Inflammatory macrophage treated with lipopolysaccharide for 4 hours (primary cell): Measurements from ENCODE around the gene ASCC3.
"Not testable (repeated sequence)": the region's sequence is repeated elsewhere in the genome, so short reads cannot be mapped to it uniquely, and the experiment has no call there.

Source experiments
- DNase-seq: peaks from one replicate; pipeline ENCODE4 v3.0.0-alpha.2; 2020

Gene ASCC3

GRCh38 chr6:100880853-100881706, at the start of gene ASCC3:
Gene ASCC3 (minus strand): TSS chr6:100881329. CDS start chr6:100867997, 13,332 bp downstream.
- peak; percentile 94 for DNase-seq

GRCh38 chr6:100925749-100926148, 44.6 kb upstream of the ASCC3 start:
- no peak for DNase-seq

- no peak for DNase-seq
These were observed 43.6 kb upstream of the ASCC3 start for GRCh38 chr6:100924534-100925227.

- no peak for DNase-seq
These were observed 42.5 kb upstream of the ASCC3 start for GRCh38 chr6:100923481-100924165.

- no peak for DNase-seq
These were observed 39.0 kb upstream of the ASCC3 start for GRCh38 chr6:100920028-100920605.

GRCh38 chr6:100918152-100918551, 37.0 kb upstream of the ASCC3 start:
- DNase-seq, result no peak

GRCh38 chr6:100915876-100916275, 34.7 kb upstream of the ASCC3 start:
- no peak for DNase-seq

- no peak for DNase-seq
These were observed 32.5 kb upstream of the ASCC3 start for GRCh38 chr6:100913400-100914276.

GRCh38 chr6:100906325-100906724, 25.2 kb upstream of the ASCC3 start:
- no peak for DNase-seq

- no peak for DNase-seq
These were observed 23.9 kb upstream of the ASCC3 start for GRCh38 chr6:100905067-100905466.

- DNase-seq, result no peak
These were observed 23.2 kb upstream of the ASCC3 start for GRCh38 chr6:100904316-100904715.

- no peak for DNase-seq
These were observed 20.5 kb upstream of the ASCC3 start for GRCh38 chr6:100901582-100901981.

GRCh38 chr6:100899202-100899601, 18.1 kb upstream of the ASCC3 start:
- no peak for DNase-seq

GRCh38 chr6:100897671-100898070, 16.5 kb upstream of the ASCC3 start:
- no peak for DNase-seq

GRCh38 chr6:100893743-100894142, 12.6 kb upstream of the ASCC3 start:
- DNase-seq, result no peak

- DNase-seq, result no peak
These were observed 11.6 kb upstream of the ASCC3 start for GRCh38 chr6:100892693-100893092.

- DNase-seq, result no peak
These were observed 11.0 kb upstream of the ASCC3 start for GRCh38 chr6:100892116-100892515.

- DNase-seq, result no peak
These were observed 9.9 kb upstream of the ASCC3 start for GRCh38 chr6:100891079-100891478.

GRCh38 chr6:100890646-100891045, 9.5 kb upstream of the ASCC3 start:
- DNase-seq, result not testable (repeated sequence)

- DNase-seq, result no peak
These were observed 8.2 kb upstream of the ASCC3 start for GRCh38 chr6:100889351-100889750.

GRCh38 chr6:100886076-100886475, 4.9 kb upstream of the ASCC3 start:
- DNase-seq, result no peak

GRCh38 chr6:100883347-100883746, 2.2 kb upstream of the ASCC3 start:
- DNase-seq, result no peak
